HG03060 (cell line): ENCODE measurements around the gene UGT1A1.

Source experiments
- ATAC-seq: cut with Tn5 transposase; IDR thresholded peaks from one replicate; pipeline ENCODE4 v1.9.1; 2021; ENCODE audit warnings: low read depth, moderate number of reproducible peaks; ENCODE audit not compliant: unreplicated experiment

Gene UGT1A1

DNA sequence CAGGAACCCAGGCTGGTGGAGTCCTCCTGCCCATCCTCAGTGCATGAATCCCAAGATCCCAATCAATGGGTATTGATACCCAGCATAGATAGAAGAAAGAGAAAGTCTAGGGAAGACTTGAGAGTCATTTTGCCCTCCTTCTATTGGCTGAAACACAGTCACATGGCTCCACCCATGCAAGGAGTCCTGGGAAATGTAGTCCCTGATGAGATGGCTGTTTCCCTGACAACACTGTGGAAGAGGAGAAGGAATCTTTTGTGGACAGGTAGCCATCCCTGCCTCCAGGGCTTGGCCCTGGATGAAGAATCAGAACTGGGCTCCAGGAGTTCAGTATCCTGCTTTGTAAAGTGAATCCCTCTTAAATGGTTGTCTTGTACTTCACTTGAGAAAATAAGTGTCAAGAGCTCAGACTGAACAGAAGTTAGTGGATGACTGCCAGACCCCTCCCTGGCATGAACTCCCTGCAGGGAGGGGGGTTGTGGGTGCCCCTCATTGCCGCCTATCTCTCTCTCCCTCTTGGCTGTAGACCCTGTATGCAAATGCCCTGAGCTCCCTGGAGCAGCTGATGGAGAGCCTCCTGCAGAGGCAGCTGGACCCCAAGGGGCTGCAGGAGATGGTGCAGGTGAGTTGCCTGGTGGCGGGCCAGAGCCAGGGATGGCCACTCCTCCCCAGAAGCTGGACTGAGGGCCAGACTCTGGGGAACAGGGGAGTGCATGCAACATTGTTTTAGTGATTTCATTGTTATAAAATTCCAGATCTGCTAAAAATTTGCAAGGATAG lies 54.2 kb downstream of the UGT1A1 start:
- no peak for ATAC-seq

DNA sequence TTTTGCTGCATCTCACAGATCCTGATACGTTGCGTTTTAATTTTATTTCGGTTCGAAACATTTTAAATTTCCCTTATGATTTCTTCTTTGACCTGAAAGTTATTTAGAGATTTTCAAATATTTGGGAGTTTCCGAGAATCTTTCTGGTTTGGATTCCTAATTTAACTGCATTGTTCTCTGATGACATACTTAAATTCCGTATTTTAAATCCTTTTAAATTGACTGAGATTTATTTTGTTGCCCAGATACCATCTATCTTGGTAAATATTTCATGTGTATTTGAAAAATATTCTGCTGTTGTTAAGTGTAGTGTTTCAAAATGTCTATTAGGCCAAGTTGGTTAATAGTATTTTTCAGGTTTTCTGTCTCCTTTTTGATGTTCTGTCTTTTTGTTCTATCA lies 55.8 kb downstream of the UGT1A1 start:
- no peak for ATAC-seq

DNA sequence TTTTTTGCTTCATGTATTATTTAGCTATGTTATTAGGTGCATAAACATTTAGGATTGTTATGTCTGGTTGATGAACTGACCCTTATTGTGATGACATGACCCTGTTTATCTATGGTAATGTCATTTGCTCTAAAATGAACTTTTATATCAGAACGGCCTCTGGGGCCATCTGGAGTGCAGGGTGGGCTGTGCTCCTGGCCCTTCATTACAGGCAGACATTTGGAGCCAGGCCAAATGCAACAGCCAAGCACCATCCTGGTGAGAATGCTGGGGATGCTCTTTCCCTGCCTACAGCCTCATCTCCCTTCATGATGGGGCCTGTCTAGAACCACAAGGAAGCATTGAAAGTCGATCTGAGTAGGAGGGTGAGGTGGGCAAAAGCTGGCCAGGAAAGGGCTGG lies 56.3 kb downstream of the UGT1A1 start:
- no peak for ATAC-seq

DNA sequence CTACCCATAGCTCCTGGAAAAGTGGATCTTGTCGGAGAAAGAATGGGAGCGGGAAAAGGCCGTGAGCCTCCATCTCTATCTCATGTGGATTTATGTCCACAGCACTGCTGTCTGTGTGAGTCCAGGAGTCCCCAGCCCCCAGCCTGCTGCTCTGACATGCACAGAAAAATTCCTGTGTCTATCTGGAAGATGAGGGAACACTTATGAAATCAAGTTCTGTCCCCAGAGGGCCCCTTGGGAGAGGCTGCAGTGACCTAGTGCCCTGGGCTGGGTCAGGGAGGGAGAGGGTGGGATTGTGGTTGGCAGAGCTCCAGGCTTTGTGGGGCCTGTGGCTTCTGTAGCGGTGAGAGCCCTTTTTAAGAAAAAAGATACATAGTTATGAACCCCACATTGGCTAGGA lies 56.7 kb downstream of the UGT1A1 start:
- ATAC-seq: no peak

DNA sequence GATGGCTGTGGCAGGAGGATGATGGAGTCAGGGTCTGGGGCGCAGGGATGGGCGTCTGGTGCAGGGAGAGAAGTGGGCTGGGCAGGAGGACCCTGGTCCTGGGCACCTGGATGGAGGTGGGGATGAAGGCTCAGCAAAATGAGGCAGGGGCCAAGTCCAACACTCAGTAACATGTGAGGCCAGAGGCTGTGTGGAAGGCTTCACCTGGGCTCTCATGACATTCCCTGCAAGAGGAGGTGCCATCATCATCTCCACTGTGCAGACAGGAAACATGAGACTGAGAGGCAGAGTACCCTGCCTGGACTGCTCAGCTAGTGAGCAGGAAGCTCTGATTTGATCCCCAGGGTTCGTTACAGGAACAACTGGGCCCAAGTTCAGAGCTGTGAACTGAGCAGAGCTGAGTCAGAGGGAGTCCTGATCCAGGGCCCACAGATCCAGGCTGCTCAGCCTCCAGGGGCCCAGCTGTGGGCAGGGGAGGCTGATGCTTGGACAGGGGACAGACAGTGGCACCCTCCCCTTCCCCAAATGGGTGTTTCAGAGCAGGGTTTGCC lies 57.4 kb downstream of the UGT1A1 start:
- ATAC-seq: no peak

DNA sequence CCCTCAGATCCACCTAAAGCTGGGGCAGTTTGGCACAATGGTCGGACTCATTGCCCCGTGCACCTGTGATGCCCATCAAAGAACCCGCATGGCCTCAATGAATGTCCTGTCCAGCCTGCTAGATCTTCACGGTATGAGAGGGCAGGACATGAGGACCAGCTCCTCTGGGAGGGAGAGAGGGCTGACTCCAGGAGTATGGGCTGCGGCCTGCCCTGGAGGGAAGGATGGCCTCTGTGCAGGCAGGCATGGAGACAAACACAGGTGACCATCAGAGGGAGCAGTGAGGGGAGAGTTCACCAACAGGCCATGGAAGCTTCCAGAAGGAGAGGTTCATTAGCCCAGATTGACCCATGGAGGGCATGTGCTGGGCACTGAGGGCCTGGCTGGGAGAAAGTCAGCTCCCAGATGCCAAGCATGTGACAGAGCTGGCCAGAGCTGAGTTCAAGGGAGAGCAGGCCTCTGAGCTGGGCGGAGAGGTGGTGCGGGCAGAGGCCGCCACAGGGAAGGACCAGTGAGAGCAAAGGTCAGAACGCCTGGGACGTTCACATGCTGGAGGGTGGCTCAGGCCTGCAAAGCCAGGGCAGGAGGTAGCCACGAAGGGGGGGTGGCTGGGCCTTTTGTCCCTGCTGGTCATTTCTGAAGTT lies 58.0 kb downstream of the UGT1A1 start:
- no peak for ATAC-seq

DNA sequence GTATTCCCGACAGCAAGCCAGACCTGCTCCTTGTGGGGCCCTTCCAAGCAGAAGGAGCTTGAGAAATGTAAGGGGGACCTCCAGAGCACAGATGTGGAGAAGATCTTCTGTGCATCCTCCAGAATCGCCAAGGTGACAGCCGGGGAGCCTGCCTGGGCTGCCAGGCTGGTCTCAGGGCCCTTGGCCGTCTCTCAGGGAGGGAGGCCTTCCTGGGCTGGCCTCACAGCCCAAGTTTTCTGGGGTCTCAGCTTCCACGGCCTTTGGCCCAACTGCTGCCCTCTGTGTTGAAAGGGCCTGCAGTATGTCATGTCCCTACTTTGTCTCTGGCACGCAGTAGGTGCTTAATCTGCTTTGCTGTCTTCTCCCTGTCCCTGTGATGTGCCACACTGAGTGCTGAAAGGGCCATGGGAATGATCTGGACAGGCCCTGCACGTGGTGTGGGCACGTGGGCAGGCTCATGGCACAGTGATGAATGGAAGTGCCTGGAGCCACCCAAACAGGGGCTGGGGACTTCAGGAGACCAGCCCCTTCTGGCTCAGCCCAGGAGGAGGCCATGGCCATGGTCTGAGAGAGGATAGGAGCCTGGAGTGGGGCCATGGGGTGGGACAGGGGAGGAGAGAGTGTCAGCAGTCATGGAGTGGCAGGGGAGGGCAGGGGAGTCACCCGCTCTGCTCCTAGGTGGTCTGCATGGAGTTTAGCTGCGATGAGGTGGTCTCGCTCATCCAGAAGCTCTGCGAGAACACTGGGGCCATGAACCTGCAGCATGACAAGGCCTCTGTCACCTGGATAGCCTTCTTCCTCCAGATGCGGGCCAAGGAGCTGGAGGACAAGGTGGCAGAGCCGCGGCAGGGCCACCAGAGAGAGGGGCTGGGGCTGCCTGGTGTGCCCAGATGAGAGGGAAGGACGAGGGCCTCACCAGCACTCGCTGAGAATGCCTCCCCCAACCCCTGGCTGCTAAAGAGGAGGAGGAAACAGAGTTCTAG lies 58.9 kb downstream of the UGT1A1 start:
- ATAC-seq: no peak

DNA sequence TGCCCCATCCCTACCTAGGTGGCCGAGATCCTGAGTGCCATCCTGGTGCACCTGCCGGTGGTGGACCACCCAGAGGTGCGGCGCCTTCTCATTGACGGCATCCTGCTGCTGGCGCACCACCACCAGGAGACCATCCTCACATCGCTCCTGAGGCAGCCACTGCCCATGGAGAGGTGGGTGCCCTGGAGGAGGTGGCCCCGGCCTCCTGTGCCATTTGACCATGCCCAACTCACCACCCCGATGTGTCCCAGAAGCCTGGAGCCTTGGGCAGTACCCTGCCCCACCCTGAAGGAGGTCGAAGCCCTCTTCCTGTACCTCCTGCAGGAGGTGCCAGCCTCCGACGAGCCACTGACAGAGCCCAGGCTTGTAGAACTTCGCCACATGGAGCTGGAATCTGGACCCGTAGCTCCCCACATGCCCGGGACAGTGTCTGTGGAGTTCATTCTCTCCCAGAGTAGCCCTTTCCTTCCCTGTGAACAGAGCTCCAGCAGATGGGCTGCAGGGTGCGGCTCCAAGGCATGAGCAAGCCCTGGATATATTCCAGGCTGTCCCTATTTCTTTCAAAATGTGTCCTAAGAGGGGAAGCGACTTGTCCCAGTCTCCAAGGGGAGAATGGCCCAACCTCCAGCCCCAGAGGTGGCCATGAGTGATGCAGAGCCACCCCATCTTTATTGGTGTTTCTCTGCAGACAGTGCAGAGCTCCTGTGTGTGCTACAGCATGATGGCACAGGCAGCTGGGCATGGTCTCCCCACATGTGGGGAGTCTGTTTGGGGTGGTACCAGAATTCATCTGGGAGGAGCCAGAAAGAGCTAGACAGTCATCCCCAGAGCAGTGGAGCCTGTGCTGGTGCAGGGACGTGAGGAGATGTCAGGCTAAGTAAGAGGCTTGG lies 60.1 kb downstream of the UGT1A1 start:
- no peak for ATAC-seq

DNA sequence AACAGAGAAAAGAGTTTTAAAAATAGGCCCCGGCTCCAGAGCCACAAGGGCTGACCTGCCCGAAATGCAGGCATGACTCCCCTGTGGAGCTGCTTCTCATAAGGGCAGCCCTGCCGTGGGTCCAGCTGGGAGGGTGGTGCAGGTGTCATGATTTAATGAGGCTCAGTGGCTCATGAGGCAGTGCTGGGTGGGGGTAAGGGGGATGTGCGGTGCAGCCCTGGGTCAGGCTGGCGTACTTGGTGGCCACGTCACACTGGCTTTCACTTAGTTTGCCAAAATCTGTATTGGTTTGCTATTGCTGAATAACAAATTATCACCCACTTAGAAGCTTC lies 60.7 kb downstream of the UGT1A1 start:
- ATAC-seq: no peak

DNA sequence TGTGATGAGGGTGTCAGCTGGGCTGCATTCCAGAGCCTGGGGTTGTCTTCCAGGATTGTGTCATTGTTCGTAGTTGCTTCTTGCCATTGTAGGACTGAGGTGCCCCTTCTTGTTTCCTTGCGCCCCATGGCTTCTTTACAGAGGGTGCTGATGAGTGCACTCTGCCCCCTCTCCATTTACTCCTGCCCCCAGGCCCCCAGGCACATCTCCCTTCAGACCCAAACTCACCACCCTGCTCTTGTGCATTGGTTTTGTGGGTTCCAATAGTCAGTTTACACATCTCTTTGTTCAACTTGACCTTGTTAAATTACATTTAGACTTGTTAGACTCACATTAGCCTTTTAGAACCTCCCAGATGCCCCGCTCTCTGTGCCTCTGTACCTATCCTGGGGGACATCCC lies 61.1 kb downstream of the UGT1A1 start:
- ATAC-seq: no peak

DNA sequence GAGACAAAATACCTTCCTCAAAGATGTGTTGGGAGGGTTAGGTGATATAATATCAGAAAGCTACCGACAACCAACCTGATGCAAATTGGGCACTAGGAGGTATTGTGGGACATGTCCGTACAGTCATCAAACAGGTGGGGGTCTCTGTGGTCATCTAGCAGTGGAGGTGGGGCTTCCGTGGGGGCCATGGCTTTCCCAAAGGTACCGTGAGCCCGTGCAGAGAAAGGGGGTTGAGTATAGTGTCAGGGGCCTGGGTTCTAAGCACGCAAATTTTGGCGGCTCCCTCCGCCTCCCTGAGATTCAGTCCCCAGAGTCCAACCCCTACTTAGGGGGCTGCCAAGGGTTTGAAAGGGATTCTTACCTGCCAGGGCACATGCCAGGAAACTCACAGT lies 61.6 kb downstream of the UGT1A1 start:
- no peak for ATAC-seq

DNA sequence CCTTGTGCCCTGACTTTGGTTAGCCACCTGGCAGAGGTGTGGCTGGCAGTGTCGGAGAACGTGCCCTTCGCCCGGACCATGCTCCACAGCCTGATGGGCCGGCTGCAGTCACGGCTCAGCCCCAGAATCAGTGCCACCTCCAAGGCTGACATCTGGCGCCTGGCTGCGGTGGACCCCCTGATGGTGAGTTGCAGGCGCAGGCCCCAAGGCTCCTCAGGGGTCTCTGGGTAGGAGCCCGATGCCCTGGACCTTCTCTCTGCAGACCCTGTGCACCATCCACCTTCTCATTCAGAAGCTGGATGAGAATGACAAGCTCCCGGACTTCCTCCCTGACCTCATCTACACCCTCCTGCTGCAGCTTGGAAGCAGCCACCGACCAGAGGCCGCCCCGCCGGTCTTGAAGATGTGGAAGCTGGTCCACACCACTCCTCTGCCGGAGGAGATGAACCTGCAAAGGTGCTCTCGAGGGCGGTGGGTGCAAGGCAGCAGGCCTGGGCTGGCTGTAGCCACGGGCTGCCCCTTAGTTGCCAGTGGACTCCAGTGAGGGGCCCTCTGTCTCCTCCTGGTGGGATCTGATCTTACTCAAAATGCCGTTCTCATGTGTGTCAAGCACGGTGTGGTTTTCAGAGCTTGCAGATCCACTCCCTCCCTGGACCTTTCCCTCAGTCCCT lies 62.2 kb downstream of the UGT1A1 start:
- ATAC-seq: no peak
